ENCODE data around the gene NUAK1. TPM values are rescaled to one million over a fixed set of nuclear protein-coding genes. Genes with fewer than 3 reads are reported as not detected.

The NUAK1 gene
- total and polyA plus RNA-seq, 2 donors (not counting 1 experiment from before 2014, with no cell fraction given), result 5.1 to 20.7 TPM

- Histone ChIP-seq H3K4me2 (ENCODE audit: extremely low read depth, insufficient read depth, low read length) (no peak overlapping the region), H3K27me3 (ENCODE audit: control insufficient read depth, insufficient read depth, low read length) (peaks cover 2% of the 10 kb centered on the region), H3K9me3 (ENCODE audit: control insufficient read depth, insufficient read depth, low read depth, low read length) (no peaks in the 10 kb centered on the region), H3K36me3 (ENCODE audit: control insufficient read depth, insufficient read depth, low read length) (no peaks in the 10 kb centered on the region), H3K4me1 (ENCODE audit: control insufficient read depth, extremely low read depth, insufficient read depth, low read length) (peaks cover 26% of the 10 kb centered on the region), H3K27ac (ENCODE audit: insufficient read depth, low read length) (no peak overlapping the region), H3K79me2 (ENCODE audit: control insufficient read depth, insufficient read depth, low read length) (peaks cover 3% of the 10 kb centered on the region), H3K9ac (ENCODE audit: insufficient read depth, low read length) (no peak overlapping the region), H3K4me3 (replicated peaks in 1 of 4; ENCODE audit: control extremely low read depth in 1 of 4, insufficient read depth in 1 of 4, low read depth in 3 of 4, low read length in 4 of 4) (no peak overlapping the region), H2AFZ (ENCODE audit: low read length) (no peak overlapping the region), H4K20me1 (ENCODE audit: control insufficient read depth, extremely low read depth, insufficient read depth, low read length) (no peaks in the 10 kb centered on the region)
- DNase-seq (ENCODE audit: low read depth in 2 of 2), result no peak
- TF ChIP-seq EZH2 (IDR thresholded peaks at IDR 0.05; ENCODE audit: low read length, missing control alignments), result no peak
- TF ChIP-seq, protein P1, sequence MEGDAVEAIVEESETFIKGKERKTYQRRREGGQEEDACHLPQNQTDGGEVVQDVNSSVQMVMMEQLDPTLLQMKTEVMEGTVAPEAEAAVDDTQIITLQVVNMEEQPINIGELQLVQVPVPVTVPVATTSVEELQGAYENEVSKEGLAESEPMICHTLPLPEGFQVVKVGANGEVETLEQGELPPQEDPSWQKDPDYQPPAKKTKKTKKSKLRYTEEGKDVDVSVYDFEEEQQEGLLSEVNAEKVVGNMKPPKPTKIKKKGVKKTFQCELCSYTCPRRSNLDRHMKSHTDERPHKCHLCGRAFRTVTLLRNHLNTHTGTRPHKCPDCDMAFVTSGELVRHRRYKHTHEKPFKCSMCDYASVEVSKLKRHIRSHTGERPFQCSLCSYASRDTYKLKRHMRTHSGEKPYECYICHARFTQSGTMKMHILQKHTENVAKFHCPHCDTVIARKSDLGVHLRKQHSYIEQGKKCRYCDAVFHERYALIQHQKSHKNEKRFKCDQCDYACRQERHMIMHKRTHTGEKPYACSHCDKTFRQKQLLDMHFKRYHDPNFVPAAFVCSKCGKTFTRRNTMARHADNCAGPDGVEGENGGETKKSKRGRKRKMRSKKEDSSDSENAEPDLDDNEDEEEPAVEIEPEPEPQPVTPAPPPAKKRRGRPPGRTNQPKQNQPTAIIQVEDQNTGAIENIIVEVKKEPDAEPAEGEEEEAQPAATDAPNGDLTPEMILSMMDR (conservative IDR thresholded peaks at IDR 0.05 in 1 of 2, IDR thresholded peaks at IDR 0.05 in 1 of 2; ENCODE audit: low read depth in 1 of 2, low read length in 2 of 2), result no peak
Observed at GRCh38 chr12:106132175-106133135, 6.3 kb downstream of the NUAK1 start.

DNA sequence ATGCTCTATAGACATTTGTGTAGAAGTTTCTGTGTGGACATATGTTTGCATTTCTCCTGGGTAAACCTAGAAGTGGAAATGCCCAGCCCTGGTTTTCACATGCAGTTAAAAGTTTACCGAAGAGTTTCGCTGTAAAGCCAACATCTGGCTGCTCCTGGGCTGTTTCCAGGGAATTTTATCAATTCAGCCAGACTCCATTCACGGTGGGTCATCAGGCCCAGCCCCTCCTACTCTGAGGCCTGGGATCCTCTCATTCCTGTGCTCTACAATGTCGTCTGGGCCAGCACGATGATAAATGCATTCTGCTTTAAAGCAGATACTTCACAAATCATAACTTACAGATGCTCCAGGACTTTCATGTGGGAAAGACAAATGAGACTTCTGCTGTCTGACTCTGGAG, 7.1 kb downstream of the NUAK1 start:
- Histone ChIP-seq H4K20me1 (ENCODE audit: control insufficient read depth, extremely low read depth, insufficient read depth, low read length) (no peaks in the 10 kb centered on the region), H3K36me3 (ENCODE audit: control insufficient read depth, insufficient read depth, low read length) (no peaks in the 10 kb centered on the region), H3K79me2 (ENCODE audit: control insufficient read depth, insufficient read depth, low read length) (peaks cover 3% of the 10 kb centered on the region), H3K27me3 (ENCODE audit: control insufficient read depth, insufficient read depth, low read length) (peaks cover 2% of the 10 kb centered on the region), H3K4me2 (ENCODE audit: extremely low read depth, insufficient read depth, low read length) (no peak overlapping the region), H3K4me3 (replicated peaks in 1 of 4; ENCODE audit: control extremely low read depth in 1 of 4, insufficient read depth in 1 of 4, low read depth in 3 of 4, low read length in 4 of 4) (no peak overlapping the region), H3K4me1 (ENCODE audit: control insufficient read depth, extremely low read depth, insufficient read depth, low read length) (peaks cover 24% of the 10 kb centered on the region), H3K9me3 (ENCODE audit: control insufficient read depth, insufficient read depth, low read depth, low read length) (no peaks in the 10 kb centered on the region), H3K9ac (ENCODE audit: insufficient read depth, low read length) (no peak overlapping the region), H2AFZ (ENCODE audit: low read length) (no peak overlapping the region), H3K27ac (ENCODE audit: insufficient read depth, low read length) (no peak overlapping the region)
- DNase-seq (ENCODE audit: low read depth in 2 of 2), result peak; percentile 31 to 89
- TF ChIP-seq, protein P1 (conservative IDR thresholded peaks at IDR 0.05 in 1 of 2, IDR thresholded peaks at IDR 0.05 in 1 of 2; ENCODE audit: low read depth in 1 of 2, low read length in 2 of 2), result no peak
- no peak for TF ChIP-seq EZH2 (IDR thresholded peaks at IDR 0.05; ENCODE audit: low read length, missing control alignments)

- TF ChIP-seq EZH2 (IDR thresholded peaks at IDR 0.05; ENCODE audit: low read length, missing control alignments), result no peak
- TF ChIP-seq, protein P1 (conservative IDR thresholded peaks at IDR 0.05 in 1 of 2, IDR thresholded peaks at IDR 0.05 in 1 of 2; ENCODE audit: low read depth in 1 of 2, low read length in 2 of 2), result no peak
- no peak overlapping the region for H3K4me3 ChIP-seq (replicated peaks in 1 of 4; ENCODE audit: control extremely low read depth in 1 of 4, insufficient read depth in 1 of 4, low read depth in 3 of 4, low read length in 4 of 4)
- peaks cover 3% of the 10 kb centered on the region for H3K79me2 ChIP-seq (ENCODE audit: control insufficient read depth, insufficient read depth, low read length)
- H4K20me1 ChIP-seq (ENCODE audit: control insufficient read depth, extremely low read depth, insufficient read depth, low read length), result no peaks in the 10 kb centered on the region
- H3K27me3 ChIP-seq (ENCODE audit: control insufficient read depth, insufficient read depth, low read length), result peaks cover 2% of the 10 kb centered on the region
- H3K9ac ChIP-seq (ENCODE audit: insufficient read depth, low read length), result no peak overlapping the region
- no peak overlapping the region for H3K27ac ChIP-seq (ENCODE audit: insufficient read depth, low read length)
- peaks cover 20% of the 10 kb centered on the region for H3K4me1 ChIP-seq (ENCODE audit: control insufficient read depth, extremely low read depth, insufficient read depth, low read length)
- H3K36me3 ChIP-seq (ENCODE audit: control insufficient read depth, insufficient read depth, low read length), result no peaks in the 10 kb centered on the region
- H2AFZ ChIP-seq (ENCODE audit: low read length), result no peak overlapping the region
- DNase-seq (ENCODE audit: low read depth in 2 of 2), result no peak
- H3K9me3 ChIP-seq (ENCODE audit: control insufficient read depth, insufficient read depth, low read depth, low read length), result no peaks in the 10 kb centered on the region
- H3K4me2 ChIP-seq (ENCODE audit: extremely low read depth, insufficient read depth, low read length), result no peak overlapping the region
Observed at GRCh38 chr12:106130474-106131113, 8.2 kb downstream of the NUAK1 start.
